ENCODE results near the gene GTF2H2. TPM values are rescaled to one million over a fixed set of nuclear protein-coding genes. Genes with fewer than 3 reads are reported as not detected.
"Not testable (repeated sequence)": the region's sequence is repeated elsewhere in the genome, so short reads cannot be mapped to it uniquely, and the experiment has no call there.

Gene GTF2H2
- total RNA-seq (2014; rRNA removed; shearing (Covaris generic)): 29.2 and 30.4 TPM in 2 replicates

- DNase-seq (ENCODE audit: low spot score): not testable (repeated sequence)
Observed at GRCh38 chr5:71067262-71067928, at the start of gene GTF2H2. Gene GTF2H2, minus strand, starts transcription at chr5:71067676. Its CDS starts 4,913 bp downstream, at chr5:71062763.

GRCh38 chr5:71109730-71110275 lies 42.3 kb upstream of the GTF2H2 start:
- not testable (repeated sequence) for DNase-seq (ENCODE audit: low spot score)

- not testable (repeated sequence) for DNase-seq (ENCODE audit: low spot score)
Observed at GRCh38 chr5:71099996-71100395, 32.5 kb upstream of the GTF2H2 start.

- DNase-seq (ENCODE audit: low spot score): not testable (repeated sequence)
Observed at GRCh38 chr5:71097930-71098203, 30.4 kb upstream of the GTF2H2 start.

GRCh38 chr5:71097173-71097929 lies 29.9 kb upstream of the GTF2H2 start:
- not testable (repeated sequence) for DNase-seq (ENCODE audit: low spot score)

GRCh38 chr5:71089773-71090172 lies 22.3 kb upstream of the GTF2H2 start:
- not testable (repeated sequence) for DNase-seq (ENCODE audit: low spot score)

- DNase-seq (ENCODE audit: low spot score): not testable (repeated sequence)
Observed at GRCh38 chr5:71088754-71089153, 21.3 kb upstream of the GTF2H2 start.

GRCh38 chr5:71086145-71086544 lies 18.7 kb upstream of the GTF2H2 start:
- not testable (repeated sequence) for DNase-seq (ENCODE audit: low spot score)

- not testable (repeated sequence) for DNase-seq (ENCODE audit: low spot score)
Observed at GRCh38 chr5:71084280-71085063, 17.0 kb upstream of the GTF2H2 start.

GRCh38 chr5:71082898-71083297 lies 15.4 kb upstream of the GTF2H2 start:
- DNase-seq (ENCODE audit: low spot score): not testable (repeated sequence)

GRCh38 chr5:71082340-71082739 lies 14.9 kb upstream of the GTF2H2 start:
- not testable (repeated sequence) for DNase-seq (ENCODE audit: low spot score)

GRCh38 chr5:71061322-71061721 lies 6.2 kb downstream of the GTF2H2 start:
- not testable (repeated sequence) for DNase-seq (ENCODE audit: low spot score)

GRCh38 chr5:71059426-71059825 lies 8.1 kb downstream of the GTF2H2 start:
- DNase-seq (ENCODE audit: low spot score): not testable (repeated sequence)

GRCh38 chr5:71044808-71045207 lies 22.7 kb downstream of the GTF2H2 start:
- not testable (repeated sequence) for DNase-seq (ENCODE audit: low spot score)

- not testable (repeated sequence) for DNase-seq (ENCODE audit: low spot score)
Observed at GRCh38 chr5:71044128-71044527, 23.3 kb downstream of the GTF2H2 start.

- not testable (repeated sequence) for DNase-seq (ENCODE audit: low spot score)
Observed at GRCh38 chr5:71031046-71031776, 36.3 kb downstream of the GTF2H2 start.

GRCh38 chr5:71025289-71025953 lies 42.1 kb downstream of the GTF2H2 start, which contains the start of gene NAIP:
Gene NAIP, minus strand, starts transcription at chr5:71025339. Its CDS starts 12,424 bp downstream, at chr5:71012915.
- DNase-seq (ENCODE audit: low spot score): not testable (repeated sequence)

GRCh38 chr5:71020643-71021042 lies 46.8 kb downstream of the GTF2H2 start:
- not testable (repeated sequence) for DNase-seq (ENCODE audit: low spot score)

GRCh38 chr5:71018376-71019005 lies 49.0 kb downstream of the GTF2H2 start:
- DNase-seq (ENCODE audit: low spot score): not testable (repeated sequence)

- peak; percentile 1 for DNase-seq (ENCODE audit: low spot score)
Observed at GRCh38 chr5:71014176-71014575, 53.3 kb downstream of the GTF2H2 start.
